Adrenal gland (tissue), 12 donors: ENCODE data around the gene ADAMTSL1. TPM values are rescaled to one million over a fixed set of nuclear protein-coding genes. Genes with fewer than 3 reads are reported as not detected.

Experiments used
- DNase-seq, 7 donors: peaks; one replicate each; pipeline ENCODE4 v3.0.0-alpha.2; 2019 to 2020
- H3K27ac ChIP-seq, 5 donors: fragments of 200-600 bp; sonication (generic) in 4 of 5; 1 replicate in 3 of 5; 2 replicates in 2 of 5; pipeline versions ENCODE4 v1.5.1 to v1.8.0; 2016 to 2020; ENCODE audit warnings: mild to moderate bottlenecking in 1 of 5
- H3K27me3 ChIP-seq: fragments of 200-600 bp; 2 replicates; pipeline ENCODE4 v1.8.0; 2021
- H3K36me3 ChIP-seq, 2 donors: fragments of 200-600 bp; replicated peaks in 1 of 2; 1 replicate in 1 of 2; 2 replicates in 1 of 2; pipeline versions ENCODE4 v1.5.1 to v1.8.0; 2018 to 2022
- H3K4me1 ChIP-seq, 2 donors: fragments of 200-600 bp; replicated peaks in 1 of 2; 1 replicate in 1 of 2; 2 replicates in 1 of 2; pipeline versions ENCODE4 v1.5.1 to v1.8.0; 2018 to 2021
- H3K4me3 ChIP-seq, 4 donors: fragments of 200-600 bp; sonication (generic) in 3 of 4; one replicate each; pipeline ENCODE4 v1.5.1; 2016 to 2018
- H3K9me3 ChIP-seq, 3 donors: fragments of 200-600 bp; sonication (generic) in 1 of 3; replicated peaks in 1 of 3; 1 replicate in 2 of 3; 2 replicates in 1 of 3; pipeline versions ENCODE4 v1.5.1 to v1.8.0; 2016 to 2021
- POLR2A ChIP-seq, 2 donors: fragments of 450-650 bp; IDR thresholded peaks; one replicate each; pipeline ENCODE4 v1.6.1; 2017; ENCODE audit warnings: antibody characterized with exemption in 2 of 2, mild to moderate bottlenecking in 2 of 2, moderate library complexity in 1 of 2
- WGBS, 4 donors: extraction: QIAGEN DNeasy Blood & Tissue Kit in 2 of 4; methylation state at CpG; one replicate each; pipeline versions ENCODE4 v1.1.5 to v1.1.7; 2013 to 2017; 5-methylcytosine and 5-hydroxymethylcytosine counted together
- intact Hi-C, 2 donors: fragments of 100-400 bp; cut with DNase I; formaldehyde crosslinking; loops; one replicate each; pipeline versions ENCODE4 v1.14.1 to v1.15.0; 2022 to 2023
- polyA plus RNA-seq, 3 donors: library from polyadenylated mRNA; stranded (reverse); fragments of 200-250 nt in 2 of 3; fragments of 350-450 nt in 1 of 3; fragmentation: Illumina TruSeq in 1 of 3; extraction: RNeasy Lipid Tissue Mini Kit (QIAGEN cat#74804) in 1 of 3; gene quantifications; one replicate each; pipeline ENCODE4 v1.2.3, GENCODE V29; 2013 to 2014
- total RNA-seq, 9 donors: library from RNA; depleted of rRNA in 4 of 9; stranded (reverse); fragments of >200 nt in 4 of 9; fragments of 120-200 nt in 1 of 9; fragmentation: NEBNext Ultra II Directional in 1 of 9; extraction: Animal tissue kit (Norgen Biotek cat#: 25700) in 1 of 9; gene quantifications; one replicate each; pipeline versions ENCODE4 v1.1.0 to v1.2.4, GENCODE V29; 2013 to 2023
- TF ChIP-seq, protein P1 (sequence below), 6 experiments: fragments of 450-650 bp in 4 of 6; fragments of 200-600 bp in 2 of 6; sonication (generic) in 1 of 6; IDR thresholded peaks; 1 replicate in 5 of 6; 2 replicates in 1 of 6; pipeline versions ENCODE4 v1.5.1 to v1.8.0; 2016 to 2021; ENCODE audit warnings: antibody characterized with exemption in 6 of 6, mild to moderate bottlenecking in 2 of 6, moderate library complexity in 1 of 6
- donor health status: healthy with polysubstance abuse.
- donor health status: Bipolar disorder and iron deficiency.
- donor health status: DM: yes; HTN: yes; CAD: no.
- donor health status: DM: no; HTN: no; CAD: no.
- donor health status: DM: no; HTN: no; CAD: no.
- donor health status: DM: yes; HTN: yes; CAD: no.

The ADAMTSL1 gene
- total and polyA plus RNA-seq, 12 donors: 4.9 to 38.1 (median 20.6) TPM

- Histone ChIP-seq H3K4me1 (no peaks in the 10 kb centered on the region), H3K4me3 (no peak overlapping the region), H3K9me3 (no peaks in the 10 kb centered on the region), H3K27ac (no peak overlapping the region), H3K27me3 (no peaks in the 10 kb centered on the region), H3K36me3 (no peaks in the 10 kb centered on the region)
- intact Hi-C loops: no loop called here
- TF ChIP-seq POLR2A (IDR thresholded peaks at IDR 0.05): no peak
- TF ChIP-seq, protein P1, sequence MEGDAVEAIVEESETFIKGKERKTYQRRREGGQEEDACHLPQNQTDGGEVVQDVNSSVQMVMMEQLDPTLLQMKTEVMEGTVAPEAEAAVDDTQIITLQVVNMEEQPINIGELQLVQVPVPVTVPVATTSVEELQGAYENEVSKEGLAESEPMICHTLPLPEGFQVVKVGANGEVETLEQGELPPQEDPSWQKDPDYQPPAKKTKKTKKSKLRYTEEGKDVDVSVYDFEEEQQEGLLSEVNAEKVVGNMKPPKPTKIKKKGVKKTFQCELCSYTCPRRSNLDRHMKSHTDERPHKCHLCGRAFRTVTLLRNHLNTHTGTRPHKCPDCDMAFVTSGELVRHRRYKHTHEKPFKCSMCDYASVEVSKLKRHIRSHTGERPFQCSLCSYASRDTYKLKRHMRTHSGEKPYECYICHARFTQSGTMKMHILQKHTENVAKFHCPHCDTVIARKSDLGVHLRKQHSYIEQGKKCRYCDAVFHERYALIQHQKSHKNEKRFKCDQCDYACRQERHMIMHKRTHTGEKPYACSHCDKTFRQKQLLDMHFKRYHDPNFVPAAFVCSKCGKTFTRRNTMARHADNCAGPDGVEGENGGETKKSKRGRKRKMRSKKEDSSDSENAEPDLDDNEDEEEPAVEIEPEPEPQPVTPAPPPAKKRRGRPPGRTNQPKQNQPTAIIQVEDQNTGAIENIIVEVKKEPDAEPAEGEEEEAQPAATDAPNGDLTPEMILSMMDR (IDR thresholded peaks at IDR 0.05): no peak
- WGBS, 4 donors: 49 to 63% (median 61%) methylated on average over 5 of the region's 5 CpGs
- no peak for DNase-seq
Measured at GRCh38 chr9:18692268-18692667, 218.3 kb downstream of the ADAMTSL1 start.

GRCh38 chr9:18692962-18693361 is 219.0 kb downstream of the ADAMTSL1 start:
- DNase-seq: no peak
- Histone ChIP-seq H3K36me3 (no peaks in the 10 kb centered on the region), H3K4me3 (no peak overlapping the region), H3K9me3 (no peaks in the 10 kb centered on the region), H3K27ac (no peak overlapping the region), H3K4me1 (no peaks in the 10 kb centered on the region), H3K27me3 (no peaks in the 10 kb centered on the region)
- TF ChIP-seq POLR2A (IDR thresholded peaks at IDR 0.05): no peak
- TF ChIP-seq, protein P1 (IDR thresholded peaks at IDR 0.05): no peak
- intact Hi-C loops: no loop called here
- 87 to 94% (median 89%) methylated on average over 3 of the region's 3 CpGs for WGBS, 4 donors

- H3K4me3 ChIP-seq: no peak overlapping the region
- intact Hi-C loops: no loop called here
- TF ChIP-seq POLR2A (IDR thresholded peaks at IDR 0.05): no peak
- TF ChIP-seq, protein P1 (IDR thresholded peaks at IDR 0.05): no peak
Measured at GRCh38 chr9:18694959-18695668, 221.2 kb downstream of the ADAMTSL1 start.

DNA sequence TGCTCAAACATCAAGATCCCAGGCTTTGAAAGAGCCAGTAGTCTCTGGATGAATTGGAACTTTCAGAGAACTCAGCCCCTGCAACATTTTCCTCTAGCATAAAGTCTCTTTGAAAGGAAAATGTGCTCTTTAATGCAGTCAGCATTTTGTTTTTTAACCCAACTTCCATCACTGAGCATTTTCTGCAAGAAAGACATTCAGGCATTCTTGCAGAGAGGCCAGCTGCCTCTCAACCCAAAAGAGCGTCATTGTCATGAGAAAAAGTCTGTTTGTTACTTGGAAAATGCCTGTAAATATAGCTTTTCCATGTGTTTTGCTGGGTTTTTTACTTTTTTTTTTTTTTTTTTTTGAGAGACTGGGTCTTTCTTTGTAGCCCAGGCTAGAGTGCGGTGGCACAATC is 225.0 kb downstream of the ADAMTSL1 start:
- DNase-seq: no peak
- no peak for TF ChIP-seq POLR2A (IDR thresholded peaks at IDR 0.05)
- TF ChIP-seq, protein P1 (IDR thresholded peaks at IDR 0.05): no peak
- Histone ChIP-seq H3K4me1 (peaks cover 0 to 7% of the 10 kb centered on the region in 2 donors), H3K4me3 (no peak overlapping the region), H3K36me3 (no peaks in the 10 kb centered on the region), H3K27ac (no peak overlapping the region), H3K9me3 (no peaks in the 10 kb centered on the region), H3K27me3 (no peaks in the 10 kb centered on the region)
- WGBS, 4 donors: 35 to 86% (median 66%) methylated on average over 2 of the region's 2 CpGs
- intact Hi-C loops: no loop called here

More at GRCh38 chr9:18694959-18695668, 221.2 kb downstream of the ADAMTSL1 start:
- Histone ChIP-seq H3K4me1 (peaks cover 0 to under 1% of the 10 kb centered on the region in 2 donors), H3K36me3 (no peaks in the 10 kb centered on the region), H3K27ac (no peak overlapping the region), H3K27me3 (no peaks in the 10 kb centered on the region), H3K9me3 (no peaks in the 10 kb centered on the region)
- no peak for DNase-seq
